Activated CD4-positive, alpha-beta T cell treated with anti-CD3 and anti-CD28 coated beads, Interleukin-2, Interleukin-6, amounts not matched to agents 100 ng/mL and 50 ng/mL, durations not matched to agents 16 hours and 8 hours (primary cell): Measurements from ENCODE around the gene PNMT.

Source experiments
- DNase-seq: peaks from one replicate; pipeline ENCODE4 v3.0.0-alpha.2; 2020

Gene PNMT

DNA sequence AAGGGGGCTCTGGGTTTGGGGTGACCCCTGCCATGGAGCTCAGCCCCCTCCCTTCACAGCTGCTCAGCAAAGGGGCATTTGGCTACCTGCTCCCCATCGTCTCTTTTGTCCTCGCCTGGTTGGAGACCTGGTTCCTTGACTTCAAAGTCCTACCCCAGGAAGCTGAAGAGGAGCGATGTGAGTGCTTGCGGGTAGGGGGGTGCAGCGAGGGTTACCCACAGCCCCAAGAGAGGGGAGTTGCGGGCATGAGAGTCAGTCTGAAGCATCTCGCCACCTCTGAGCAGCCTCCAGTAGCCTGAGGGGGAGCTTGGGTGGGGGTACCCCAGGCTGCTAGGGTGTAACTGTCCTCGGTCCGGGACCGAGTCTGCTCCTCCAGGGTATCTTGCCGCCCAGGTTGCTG lies 9.9 kb upstream of the PNMT start:
- DNase-seq, result no peak

DNA sequence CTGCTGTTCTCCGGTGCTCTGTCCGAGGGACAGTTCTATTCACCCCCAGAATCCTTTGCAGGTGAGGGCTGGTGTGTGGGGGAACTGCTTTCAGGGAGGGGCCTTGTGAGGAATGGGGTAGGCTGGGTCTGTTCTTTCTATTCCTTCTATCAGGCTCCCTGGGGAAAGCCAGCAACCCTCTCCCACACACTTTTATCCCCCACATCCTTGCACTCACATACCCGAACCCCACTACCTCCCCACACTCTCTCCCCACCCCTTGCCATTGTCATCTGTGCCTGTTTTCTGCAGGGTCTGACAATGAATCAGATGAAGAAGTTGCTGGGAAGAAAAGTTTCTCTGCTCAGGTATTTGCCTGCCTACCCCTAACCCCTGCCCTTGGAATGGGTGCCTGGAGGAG lies 9.5 kb upstream of the PNMT start:
- DNase-seq, result no peak

- no peak for DNase-seq
Observed at GRCh38 chr17:39659279-39660010, 8.8 kb upstream of the PNMT start.

GRCh38 chr17:39660011-39660360 lies 8.3 kb upstream of the PNMT start:
- no peak for DNase-seq

DNA sequence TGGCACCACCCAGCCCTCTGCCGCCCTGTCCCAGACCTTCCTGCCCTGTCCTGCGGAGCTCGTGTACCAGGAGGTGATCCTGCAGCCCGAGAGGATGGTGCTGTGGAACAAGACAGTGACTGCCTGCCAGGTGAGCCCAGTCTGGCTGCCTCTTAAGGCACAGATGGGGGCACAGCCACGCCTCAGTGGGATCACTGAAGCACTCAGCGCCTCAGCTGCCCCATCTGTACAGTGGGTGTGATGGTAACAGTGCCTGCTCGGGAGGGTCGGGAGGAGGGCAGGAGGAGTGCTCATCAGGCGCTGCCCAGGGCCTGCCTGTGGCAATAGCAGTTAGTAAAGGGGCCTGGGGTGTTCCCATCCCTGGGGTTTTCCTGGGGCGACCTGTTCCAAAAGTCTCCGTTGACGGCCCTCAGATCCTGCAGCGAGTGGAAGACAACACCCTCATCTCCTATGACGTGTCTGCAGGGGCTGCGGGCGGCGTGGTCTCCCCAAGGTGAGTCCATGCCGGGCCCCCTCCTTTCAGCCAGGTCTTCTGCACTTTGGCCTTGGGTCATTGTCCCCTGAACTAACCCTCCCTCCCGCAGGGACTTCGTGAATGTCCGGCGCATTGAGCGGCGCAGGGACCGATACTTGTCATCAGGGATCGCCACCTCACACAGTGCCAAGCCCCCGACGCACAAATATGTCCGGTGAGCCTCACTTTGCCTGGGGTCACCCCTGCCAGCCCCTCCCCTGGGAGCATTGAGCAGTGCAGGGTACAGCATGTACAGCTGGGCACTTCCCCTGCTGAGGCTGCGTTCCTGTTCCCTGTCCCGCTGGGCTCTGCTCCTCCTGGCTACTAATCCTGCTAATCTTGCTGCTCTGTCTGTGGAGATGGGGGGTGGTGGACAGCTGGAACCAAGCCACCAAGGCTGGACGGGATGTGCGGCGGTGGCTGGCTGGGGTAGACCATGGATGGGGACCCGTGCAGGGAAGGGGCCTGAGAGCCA lies 7.6 kb upstream of the PNMT start:
- no peak for DNase-seq

- DNase-seq, result no peak
Observed at GRCh38 chr17:39661744-39662541, 6.3 kb upstream of the PNMT start.

DNA sequence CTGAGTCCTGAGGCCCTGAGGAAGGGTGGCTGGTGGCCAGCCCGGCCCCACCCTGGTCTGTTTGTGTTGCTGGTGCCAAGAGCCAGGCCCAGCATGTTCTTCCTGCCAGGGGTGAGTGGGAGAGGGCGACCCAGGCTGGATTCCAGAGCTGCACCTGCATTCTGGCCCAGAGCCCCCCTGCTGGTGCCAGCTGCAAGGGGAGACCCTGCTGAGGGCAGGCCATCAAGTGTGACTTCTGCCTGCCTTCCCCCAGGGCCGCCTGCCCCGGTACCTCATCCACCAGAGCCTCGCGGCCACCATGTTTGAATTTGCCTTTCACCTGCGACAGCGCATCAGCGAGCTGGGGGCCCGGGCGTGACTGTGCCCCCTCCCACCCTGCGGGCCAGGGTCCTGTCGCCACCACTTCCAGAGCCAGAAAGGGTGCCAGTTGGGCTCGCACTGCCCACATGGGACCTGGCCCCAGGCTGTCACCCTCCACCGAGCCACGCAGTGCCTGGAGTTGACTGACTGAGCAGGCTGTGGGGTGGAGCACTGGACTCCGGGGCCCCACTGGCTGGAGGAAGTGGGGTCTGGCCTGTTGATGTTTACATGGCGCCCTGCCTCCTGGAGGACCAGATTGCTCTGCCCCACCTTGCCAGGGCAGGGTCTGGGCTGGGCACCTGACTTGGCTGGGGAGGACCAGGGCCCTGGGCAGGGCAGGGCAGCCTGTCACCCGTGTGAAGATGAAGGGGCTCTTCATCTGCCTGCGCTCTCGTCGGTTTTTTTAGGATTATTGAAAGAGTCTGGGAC lies 5.5 kb upstream of the PNMT start:
- DNase-seq, result no peak

DNA sequence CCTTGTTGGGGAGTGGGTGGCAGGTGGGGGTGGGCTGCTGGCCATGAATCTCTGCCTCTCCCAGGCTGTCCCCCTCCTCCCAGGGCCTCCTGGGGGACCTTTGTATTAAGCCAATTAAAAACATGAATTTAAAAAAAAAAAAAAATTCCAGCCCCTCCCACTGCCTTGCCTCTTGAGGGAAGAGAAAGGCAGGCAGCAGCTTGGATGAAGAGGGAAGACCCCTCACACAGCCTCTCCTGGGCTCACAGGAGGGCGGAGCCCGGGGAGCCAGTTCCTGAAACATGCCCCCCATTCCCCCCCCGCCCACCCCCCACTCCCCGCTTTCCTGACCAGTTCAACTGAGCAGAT lies 4.9 kb upstream of the PNMT start:
- DNase-seq, result no peak

- DNase-seq, result no peak
Observed at GRCh38 chr17:39663688-39664580, 4.3 kb upstream of the PNMT start.

DNA sequence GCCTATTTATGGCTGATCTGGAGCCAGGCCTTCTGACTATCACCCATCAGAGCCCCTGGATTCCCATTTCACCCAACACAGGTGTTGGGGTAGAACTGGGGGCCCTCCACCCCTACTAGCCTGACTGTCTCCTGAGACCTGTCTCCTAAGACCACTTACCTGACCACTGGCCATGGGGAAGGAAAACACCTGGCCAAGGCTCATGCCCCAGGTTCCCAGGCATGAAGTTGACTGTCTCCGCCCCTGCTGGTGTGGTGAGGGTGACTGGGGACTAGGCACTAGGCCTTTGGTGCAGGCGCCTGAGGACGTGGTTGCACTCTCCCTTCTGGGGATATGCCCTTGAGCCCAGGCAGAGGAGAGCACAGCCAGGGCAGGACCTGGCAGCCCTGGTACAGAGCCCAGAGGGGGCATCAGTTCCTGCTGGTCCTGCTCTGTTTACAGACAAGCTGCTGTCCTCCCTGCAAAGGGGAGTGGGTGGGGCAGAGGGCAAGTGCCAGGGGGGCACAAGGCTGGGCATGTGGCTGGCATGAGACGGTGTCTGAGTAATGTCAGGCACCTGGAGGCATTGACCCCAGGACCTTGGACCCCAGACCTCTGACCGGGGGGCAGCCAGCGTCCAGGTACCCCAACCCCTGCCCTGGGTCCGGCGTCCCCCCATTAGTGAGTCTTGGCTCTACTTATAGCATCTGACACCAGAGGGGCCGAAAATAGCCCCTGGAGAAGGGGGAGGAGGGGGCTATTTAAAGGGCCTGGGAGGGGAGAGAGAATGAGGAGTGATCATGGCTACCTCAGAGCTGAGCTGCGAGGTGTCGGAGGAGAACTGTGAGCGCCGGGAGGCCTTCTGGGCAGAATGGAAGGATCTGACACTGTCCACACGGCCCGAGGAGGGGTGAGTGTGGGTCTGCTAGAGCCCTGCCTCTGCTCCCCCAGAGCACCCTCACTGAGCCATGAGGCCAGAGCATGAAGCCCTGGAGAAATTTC lies 3.4 kb upstream of the PNMT start, which contains the start of gene TCAP:
Gene TCAP (plus strand): TSS at position 769 of the 981 bp plus-strand sequence. CDS start 11 bp downstream, at position 780.
- DNase-seq, result no peak

- no peak for DNase-seq
Observed at GRCh38 chr17:39665642-39666224, 2.5 kb upstream of the PNMT start.

DNA sequence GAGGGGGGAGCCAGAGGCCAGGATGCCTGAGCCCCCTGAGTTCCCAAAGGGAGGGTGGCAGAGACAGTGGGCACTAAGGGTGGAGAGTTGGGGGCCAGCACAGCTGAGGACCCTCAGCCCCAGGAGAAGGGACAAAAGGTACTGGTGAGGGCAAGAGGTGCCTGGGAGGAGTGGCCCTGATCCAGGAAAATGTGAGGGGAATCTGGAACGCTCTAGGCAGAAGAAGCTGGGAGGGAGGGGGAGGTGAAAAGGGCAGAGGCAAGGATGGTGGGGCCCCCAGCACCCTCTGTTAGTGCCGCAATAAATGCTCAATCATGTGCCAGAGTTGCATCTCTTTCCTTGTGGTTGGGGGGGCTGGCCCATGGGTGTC lies 2.0 kb upstream of the PNMT start:
- no peak for DNase-seq

DNA sequence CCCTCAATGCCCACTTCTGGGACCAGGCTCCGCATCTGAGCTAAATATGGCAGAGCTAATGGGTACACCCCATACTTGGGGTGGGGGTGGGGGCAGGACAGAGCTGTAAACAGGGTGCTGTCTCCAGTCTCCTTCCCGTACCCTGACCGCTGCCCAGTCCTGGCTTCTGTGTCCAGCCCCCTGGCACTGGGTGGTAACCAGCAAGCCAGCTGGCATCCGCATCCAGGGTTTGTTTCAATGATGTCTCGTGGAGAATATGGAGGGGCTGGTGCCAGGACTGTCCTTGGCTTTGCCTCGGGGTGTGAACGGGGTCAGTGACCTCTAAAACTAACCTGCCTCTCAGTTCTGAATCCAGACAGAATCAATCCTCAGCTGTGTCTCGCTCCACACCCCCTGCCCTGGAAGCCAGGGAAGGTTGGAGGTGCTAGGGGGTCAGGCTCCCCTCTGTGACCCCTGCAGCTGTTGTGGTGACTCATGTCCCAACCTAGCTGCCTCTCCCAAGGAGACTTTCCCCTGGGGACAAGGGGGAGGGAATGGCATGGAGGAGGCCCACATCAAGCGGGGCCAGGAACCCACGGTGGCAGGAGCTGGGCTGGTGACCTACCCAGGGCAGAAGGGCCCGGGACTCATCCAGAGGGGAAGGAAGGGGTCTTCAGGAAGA lies 1.5 kb upstream of the PNMT start:
- DNase-seq, result no peak

- DNase-seq, result no peak
Observed at GRCh38 chr17:39667262-39667944, 850 bp upstream of the PNMT start.

- no peak for DNase-seq
Observed at GRCh38 chr17:39669897-39670735, 1.9 kb downstream of the PNMT start.

DNA sequence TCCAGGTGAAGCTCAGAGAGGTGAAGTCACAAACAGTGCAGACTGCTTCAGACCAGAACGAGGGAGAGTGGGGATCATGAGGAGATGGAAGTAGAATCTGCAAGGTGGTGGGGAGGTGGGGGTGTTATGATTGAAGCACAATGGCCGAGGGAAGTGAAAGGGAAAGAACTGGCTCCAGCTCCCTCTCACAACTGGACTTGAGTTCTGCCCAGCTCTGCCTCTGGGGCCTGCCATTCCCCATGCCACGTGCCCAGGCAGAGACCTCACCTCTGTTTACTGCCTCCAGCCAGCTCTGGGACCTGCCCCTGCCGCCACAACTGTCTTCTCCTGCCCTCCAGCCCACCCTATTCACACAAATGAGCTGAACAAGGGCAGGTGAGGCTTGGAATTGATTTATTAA lies 2.5 kb downstream of the PNMT start:
- no peak for DNase-seq

DNA sequence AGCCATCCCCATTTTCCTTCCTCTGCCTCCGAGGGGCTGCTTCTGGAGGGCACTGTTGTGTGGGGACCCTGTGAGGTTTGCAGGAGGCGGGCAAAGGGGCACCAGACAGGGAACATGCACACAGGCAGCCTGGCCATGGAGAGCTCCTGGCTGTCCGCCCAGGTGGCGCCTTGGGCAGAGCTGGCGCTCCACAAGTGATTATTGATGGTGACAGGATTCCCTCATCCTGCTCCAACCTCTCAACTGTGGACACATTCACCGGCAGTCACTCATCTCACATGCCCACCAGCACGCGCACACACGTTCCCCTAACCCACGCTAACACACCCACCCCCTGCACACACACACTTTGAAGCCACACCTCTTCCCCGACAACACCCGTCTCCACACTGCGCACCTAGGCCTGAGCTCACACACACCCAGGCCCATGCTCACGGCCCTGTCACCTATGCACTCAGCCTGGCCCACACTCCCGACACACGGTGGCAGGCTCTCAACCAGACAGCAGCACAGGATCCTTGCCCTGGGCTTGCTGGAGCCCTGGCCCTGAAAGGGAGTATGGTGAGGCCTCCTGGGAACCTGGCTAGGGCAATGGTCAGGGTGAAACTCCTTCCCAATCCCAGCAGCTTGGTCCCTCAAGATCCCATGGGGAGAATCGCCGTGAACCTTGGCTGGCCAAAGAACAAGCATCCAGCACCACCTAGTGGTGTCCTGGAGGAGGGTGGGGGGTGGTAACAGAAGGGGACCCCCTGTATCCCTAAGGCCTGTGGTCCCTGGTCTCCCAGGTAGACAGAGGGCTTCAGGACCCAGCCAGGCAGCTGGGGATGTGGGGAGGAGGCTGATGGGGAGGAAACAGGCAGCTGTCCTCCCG lies 3.6 kb downstream of the PNMT start:
- no peak for DNase-seq
